Mammary epithelial cell (primary cell): ENCODE results near the gene SLC38A11.

Experiments
- EZH2 ChIP-seq: IDR thresholded peaks from 2 replicates; pipeline ENCODE4 v1.6.1; 2012; ENCODE audit warnings: low read length, inconsistent platforms, borderline replicate concordance
- TF ChIP-seq, protein P1 (sequence below), 2 donors: IDR thresholded peaks in 1 of 2; conservative IDR thresholded peaks in 1 of 2; 2 replicates each; pipeline ENCODE4 v1.5.1; 2011 to 2012; ENCODE audit warnings: inconsistent platforms in 2 of 2, low read length in 2 of 2, mild to moderate bottlenecking in 2 of 2, control low read depth in 1 of 2, low read depth in 1 of 2; ENCODE audit not compliant: insufficient read depth in 1 of 2; ENCODE audit errors: extremely low read depth in 1 of 2

DNA sequence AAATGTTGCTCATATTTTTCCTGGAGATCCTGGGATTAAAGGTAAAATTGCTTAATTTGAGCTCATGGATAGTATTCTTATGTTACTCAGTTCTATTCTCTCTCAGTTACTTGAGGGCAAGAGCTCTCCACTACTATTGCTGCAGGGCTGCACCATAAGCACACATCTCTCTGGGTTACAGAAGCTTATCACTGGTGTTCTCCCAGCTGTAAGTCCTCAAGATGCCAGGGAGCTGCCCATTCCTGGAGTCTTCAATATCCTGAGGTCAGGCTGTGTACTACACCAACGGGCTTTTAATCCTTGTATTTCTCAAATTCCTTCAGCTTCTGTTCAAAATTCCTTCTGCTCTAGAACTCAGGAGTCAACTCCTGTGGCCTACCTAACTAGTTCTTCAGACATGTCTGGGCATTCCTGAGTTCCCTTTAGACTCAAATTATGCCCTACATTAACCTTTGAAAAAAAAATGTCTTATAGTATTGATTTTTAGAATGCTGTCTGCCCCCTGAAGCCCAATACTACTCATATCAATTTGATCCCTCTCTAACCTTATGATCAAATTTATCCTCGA is 96.0 kb downstream of the SLC38A11 start:
- no peak for TF ChIP-seq EZH2
- TF ChIP-seq, protein P1, sequence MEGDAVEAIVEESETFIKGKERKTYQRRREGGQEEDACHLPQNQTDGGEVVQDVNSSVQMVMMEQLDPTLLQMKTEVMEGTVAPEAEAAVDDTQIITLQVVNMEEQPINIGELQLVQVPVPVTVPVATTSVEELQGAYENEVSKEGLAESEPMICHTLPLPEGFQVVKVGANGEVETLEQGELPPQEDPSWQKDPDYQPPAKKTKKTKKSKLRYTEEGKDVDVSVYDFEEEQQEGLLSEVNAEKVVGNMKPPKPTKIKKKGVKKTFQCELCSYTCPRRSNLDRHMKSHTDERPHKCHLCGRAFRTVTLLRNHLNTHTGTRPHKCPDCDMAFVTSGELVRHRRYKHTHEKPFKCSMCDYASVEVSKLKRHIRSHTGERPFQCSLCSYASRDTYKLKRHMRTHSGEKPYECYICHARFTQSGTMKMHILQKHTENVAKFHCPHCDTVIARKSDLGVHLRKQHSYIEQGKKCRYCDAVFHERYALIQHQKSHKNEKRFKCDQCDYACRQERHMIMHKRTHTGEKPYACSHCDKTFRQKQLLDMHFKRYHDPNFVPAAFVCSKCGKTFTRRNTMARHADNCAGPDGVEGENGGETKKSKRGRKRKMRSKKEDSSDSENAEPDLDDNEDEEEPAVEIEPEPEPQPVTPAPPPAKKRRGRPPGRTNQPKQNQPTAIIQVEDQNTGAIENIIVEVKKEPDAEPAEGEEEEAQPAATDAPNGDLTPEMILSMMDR (conservative IDR thresholded peaks at IDR 0.05 in 1 of 2, IDR thresholded peaks at IDR 0.05 in 1 of 2; ENCODE audit: extremely low read depth in 1 of 2, insufficient read depth in 1 of 2, low read depth in 1 of 2, low read length in 2 of 2): no peak
